GM21576 (cell line): ENCODE results near the gene TMEM50A.
A peak's percentile ranks its signal among the peaks of the same experiment; 100 is the strongest.
"Not testable (repeated sequence)": the region's sequence is repeated elsewhere in the genome, so short reads cannot be mapped to it uniquely, and the experiment has no call there.

Experiments used
- ATAC-seq: cut with Tn5 transposase; IDR thresholded peaks from one replicate; pipeline ENCODE4 v1.9.1; 2021; ENCODE audit warnings: mild to moderate bottlenecking, moderate library complexity; ENCODE audit not compliant: unreplicated experiment

Gene TMEM50A

DNA sequence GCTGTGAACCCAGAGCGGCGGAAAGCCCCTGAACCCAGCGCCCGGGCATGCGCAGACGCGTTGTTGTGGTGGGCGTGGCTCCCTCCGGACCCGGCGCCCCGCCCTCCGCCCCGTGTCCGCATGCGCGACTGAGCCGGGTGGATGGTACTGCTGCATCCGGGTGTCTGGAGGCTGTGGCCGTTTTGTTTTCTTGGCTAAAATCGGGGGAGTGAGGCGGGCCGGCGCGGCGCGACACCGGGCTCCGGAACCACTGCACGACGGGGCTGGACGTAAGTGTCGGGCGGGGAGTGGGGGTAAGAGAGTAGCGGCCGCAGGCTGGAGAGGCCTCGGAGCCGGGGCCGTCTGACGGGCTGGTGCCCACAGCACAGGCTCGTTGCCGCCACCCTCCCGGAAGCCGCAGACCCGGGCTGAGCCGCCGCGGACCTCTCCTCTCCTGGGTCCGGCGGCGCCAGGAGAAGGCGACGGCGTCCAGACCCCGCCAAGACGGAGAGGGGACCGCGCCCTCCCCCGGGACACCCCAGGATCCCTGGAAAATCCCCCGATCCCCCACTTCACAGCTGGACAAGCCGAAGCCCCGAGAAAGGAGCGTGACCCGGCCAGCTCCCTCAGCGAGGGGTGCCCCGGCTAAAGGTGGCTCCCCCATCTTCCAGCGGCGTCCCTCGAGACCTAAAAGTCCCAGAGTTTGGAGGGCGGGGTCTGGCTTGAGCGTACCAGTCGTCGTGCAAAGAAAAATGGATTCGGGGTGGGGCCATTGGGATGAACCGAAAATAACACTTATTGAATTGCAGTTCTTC is at the start of gene TMEM50A:
TMEM50A (plus strand) TSS at position 147 of the 794 bp plus-strand sequence. CDS start 2,153 bp downstream, outside the sequence.
- ATAC-seq: peak; percentile 52

DNA sequence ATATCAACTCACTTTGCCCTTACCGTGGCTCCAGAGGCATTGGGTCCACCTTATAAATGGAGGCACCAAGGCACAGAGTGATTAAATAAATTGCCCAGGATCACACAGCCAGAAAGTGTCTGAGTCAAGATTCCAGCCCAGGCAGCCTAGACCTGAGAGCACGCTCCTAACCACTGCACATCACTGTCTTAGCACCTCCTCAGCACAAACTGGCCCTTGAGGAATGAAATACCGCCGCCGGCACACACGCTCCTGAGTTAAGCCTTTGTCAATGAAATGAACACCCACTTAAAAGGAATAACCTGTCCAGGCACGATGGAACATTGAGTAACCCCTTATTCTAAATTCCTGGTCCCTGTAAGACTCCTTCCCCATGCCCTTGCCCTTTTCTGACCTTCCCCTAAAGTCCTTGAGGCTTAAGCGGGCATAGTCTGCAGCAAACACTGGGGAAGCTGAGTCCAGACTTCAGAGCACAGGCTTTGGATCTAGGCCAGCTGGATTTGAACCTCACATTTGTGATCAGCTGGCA is 49.5 kb upstream of the TMEM50A start:
- ATAC-seq: not testable (repeated sequence)

DNA sequence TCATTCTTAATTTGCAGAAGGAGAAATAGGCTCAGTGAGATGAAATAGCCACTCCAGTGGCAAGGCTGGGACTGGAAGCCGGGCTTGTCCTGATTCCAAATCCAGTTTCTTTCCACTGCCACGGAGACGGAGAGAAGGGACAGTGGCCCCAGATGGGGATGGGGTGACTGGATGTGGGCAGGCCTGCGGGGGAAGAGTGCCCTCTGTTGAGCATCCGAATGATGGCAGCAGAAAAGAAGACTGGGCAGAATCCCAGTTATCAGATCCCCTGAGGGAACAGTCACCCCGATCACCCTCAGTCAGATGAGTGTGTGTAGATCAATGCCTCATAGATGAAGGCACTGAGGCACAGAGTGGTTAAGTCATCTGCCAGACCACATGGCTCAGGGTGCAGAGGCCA is 48.1 kb upstream of the TMEM50A start:
- ATAC-seq: not testable (repeated sequence)

DNA sequence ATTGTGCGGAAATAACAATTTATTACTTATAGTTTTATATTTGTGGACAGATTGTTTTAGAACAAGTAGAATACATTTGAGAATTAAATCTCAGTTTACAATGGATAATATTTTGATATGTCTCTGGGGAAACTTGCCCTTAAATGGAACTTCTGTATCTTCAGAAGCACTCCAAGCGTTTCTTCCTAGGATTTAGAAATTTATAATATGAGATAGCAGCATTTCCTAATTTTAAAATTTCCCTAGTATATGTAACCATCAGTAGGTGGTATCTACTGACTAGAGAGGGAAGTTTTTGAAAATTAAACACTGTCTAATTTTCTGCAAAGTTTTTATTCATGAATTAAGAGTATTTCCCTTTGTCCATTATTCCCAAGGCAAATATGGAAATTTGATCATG is 44.7 kb upstream of the TMEM50A start:
- not testable (repeated sequence) for ATAC-seq

DNA sequence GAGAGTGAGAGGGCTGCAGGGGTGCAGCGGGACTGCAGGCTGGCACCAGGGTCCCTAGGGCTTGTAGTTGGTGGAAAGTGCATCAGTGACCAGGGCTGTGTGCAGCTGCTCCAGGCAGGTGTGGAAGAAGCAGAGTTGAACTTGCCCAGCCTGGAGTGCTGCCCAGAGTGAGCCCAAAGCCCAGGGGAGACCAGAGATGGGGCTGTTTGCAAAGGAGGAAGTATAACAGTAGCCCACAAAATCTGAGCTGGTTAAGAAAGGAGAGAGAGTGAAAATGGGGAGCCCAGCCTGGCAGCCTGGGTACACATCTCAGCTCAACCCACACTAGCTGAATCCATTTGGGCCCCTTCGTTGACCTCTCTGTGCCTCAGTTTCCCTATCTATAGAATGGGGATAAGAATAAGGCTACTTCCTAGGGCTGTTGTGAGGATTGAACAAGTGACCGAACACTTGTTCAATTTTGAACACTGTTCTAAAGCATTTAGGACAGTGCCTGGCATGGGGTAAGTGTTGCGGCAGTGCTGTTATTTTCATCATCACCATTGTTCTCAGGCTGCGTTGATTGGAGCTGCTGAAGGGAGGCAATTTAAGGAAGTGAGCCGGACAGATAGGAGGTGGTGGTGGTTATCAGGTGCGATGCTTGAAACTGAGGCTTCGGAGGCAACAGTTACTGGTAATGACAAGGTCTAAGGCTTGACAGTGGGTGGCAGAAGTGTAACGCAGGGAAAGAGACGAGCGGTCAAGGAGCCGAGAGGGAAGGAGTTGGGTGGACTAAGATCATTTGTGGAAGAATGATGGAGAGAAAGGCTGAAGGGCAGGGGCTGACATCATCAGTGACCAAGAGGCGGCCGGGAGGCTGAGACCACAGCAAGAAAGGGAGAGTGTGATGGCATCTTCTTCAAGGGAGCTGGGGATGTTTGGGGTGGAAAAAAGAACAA is 43.0 kb upstream of the TMEM50A start:
- not testable (repeated sequence) for ATAC-seq

DNA sequence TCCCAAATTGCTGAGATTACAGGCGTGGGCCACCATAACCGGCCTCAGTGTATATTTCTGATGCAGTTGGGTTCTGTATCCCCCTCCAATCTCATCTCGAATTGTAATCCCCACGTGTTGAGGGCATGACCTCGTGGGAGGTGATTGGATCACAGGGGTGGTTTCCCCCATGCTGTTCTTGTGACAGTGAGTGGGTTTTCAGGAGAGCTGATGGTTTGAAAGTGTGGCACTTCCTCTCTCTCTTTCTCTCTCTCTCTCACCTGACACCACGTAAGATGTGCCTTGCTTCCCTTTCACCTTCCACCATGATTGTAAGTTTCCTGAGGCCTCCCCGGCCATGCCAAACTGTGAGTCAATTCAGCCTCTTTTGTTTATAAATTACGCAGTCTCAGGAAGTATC is 41.6 kb upstream of the TMEM50A start:
- not testable (repeated sequence) for ATAC-seq

DNA sequence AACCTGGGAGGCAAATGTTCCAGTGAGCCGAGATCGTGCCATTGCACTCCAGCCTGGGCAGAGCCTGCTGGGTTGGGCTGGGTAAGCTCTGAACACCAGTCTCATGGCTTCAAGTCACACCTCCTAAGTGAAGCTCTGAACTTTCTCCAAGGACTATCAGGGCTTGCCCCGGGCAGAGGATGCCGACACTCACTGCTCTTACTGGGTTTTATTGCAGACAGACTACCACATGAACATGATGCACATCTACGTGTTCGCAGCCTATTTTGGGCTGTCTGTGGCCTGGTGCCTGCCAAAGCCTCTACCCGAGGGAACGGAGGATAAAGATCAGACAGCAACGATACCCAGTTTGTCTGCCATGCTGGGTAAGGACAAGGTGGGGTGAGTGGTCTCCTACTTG is 37.4 kb upstream of the TMEM50A start:
- not testable (repeated sequence) for ATAC-seq

DNA sequence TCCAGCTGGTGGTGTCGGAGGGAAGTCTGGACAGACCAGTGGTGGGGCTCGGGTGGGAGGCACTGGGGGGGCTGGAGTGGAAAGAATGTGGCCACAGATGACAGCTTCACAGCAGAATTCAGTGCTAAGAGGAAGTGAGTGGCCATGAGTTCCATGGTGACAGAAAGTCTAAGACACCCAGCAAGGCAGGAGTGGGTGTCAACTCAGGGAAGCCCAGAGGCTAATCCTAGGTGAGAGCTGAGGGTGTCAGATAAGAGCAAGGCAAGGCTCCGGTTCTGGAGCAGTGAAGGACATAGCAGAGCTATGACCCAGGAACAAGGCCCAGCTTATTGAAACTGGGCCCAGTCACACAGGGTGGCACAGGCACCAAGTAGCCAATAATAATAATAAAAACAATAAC is 35.8 kb upstream of the TMEM50A start:
- not testable (repeated sequence) for ATAC-seq

DNA sequence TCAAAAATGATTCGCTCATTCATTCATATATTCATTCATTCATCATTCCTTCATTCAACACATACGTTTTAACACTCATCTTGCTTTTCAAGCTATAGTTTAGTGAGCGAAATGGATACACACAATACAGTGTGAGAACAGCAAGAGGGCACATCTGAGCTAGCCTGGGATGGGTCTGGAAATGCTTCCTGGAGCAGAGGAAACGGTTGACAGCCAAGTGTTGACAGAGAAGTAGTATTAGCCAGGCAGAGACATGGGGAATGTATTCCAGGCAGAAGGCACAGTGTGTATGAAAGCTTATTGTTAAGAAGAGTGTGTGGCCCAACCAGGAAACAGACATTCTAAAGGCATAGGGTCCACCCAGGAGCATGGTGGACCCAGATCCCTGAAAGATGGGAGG is 33.2 kb upstream of the TMEM50A start:
- ATAC-seq: not testable (repeated sequence)

DNA sequence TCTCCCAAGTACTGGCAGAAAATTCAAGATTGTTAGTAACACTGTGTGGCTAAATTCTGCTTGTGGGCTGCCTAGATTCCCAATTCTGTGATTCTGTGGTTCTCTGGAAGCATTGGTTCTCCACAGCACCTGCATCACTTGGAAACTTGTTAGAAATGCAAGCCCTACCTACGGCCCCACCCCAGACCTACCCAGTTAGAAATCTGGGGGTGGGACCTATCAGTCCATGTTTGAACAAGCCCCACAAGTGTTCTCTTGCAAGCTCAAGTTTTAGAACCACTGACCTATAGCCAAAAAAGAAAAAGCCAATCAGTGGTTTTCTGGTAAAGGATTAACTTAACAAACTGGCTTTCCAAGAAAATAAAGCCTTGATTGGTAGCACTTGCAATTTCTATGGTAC is 30.0 kb upstream of the TMEM50A start:
- ATAC-seq: not testable (repeated sequence)

DNA sequence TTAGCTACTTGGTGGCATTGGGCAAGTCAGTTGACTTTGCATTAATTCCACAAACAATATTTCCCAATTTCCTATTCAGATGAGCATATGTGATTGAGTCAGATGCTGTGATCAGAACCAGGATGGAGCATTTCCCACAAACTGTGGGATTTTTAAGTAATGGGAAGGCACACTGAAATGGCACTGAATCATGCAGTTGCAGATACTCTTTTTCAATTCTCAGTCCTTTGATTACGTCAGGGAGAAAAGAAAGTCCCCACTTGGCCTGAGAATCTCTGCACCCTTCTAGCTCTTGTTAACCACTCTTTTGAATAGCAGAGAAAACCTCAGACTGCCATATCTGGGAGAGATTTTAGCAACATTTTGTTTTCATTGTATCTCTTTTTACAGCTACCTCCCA is 29.0 kb upstream of the TMEM50A start:
- ATAC-seq: not testable (repeated sequence)

DNA sequence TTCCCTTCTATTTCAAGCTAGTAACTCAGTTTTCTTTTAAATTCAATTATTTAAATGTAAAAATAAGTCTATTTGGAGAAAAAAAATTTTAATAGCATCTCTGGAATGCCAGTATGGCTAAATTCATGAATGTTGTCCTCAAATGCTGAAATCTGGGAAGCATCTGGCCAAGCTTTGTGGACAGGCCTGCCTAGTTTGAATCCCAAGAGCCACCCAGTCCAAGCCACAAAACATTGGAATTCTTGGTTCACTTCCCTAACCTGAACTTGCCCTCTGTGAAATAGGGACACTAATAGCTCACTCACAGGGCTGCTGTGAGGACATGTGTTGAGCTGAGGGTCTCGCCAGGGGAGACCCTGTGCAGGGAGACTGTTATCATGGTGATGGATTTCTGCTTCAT is 28.6 kb upstream of the TMEM50A start:
- ATAC-seq: not testable (repeated sequence)

DNA sequence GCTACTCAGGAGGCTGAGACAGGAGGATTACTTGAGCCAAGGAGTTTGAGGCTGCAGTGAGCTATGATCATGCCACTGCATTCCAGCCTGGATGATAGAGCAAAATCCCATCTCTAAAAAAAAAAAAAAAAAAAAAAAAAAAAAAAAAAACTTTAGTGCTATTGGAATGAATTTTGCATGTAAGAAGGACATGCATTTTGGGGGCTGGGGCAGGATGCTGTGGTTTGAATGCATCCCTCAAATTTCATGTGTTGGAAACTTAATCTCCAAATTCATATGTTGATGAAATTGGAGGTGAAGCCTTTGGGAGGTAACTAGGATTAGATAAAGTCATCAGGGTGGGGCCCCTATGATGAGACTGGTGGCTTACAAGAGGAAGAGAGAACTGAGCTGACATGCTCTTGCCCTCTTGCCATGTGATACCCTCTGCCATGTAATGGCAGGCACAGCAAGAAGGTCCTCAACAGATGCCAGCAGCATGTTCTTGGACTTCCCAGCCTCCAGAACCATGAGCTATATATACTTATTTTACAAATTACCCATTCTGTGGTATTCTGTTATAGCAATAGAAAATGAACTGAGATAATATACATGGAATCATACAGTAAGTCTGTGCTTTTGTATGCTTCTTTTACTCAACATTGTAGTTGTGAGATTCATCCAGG is 25.2 kb upstream of the TMEM50A start:
- ATAC-seq: not testable (repeated sequence)

DNA sequence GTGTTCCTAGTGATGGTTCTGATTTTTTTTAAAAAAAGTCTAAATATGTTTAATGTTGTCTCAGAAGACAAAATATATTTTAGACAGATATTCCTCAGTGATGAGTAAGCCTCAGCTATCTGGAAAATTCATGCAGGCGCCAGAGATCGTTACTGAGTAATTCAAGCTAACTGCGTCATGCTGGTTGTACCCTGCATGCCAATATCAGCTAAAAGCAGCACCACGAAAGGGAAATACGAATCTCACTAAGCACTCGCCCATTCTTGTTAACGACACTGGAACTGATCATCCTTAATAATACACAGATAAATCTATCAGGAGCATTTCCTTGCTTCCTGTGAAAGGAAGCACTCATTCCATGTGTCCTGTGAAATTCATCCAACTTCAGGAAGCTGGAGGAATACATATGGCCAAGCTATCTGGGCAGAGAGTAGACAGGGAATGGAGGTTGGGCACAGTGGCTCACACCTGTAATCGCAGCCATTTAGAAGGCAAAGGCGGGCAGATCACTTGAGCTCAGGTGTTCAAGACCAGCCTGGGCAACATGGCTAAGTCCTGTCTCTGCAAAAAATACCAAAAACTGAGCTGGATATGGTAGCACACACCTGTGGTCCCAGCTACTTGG is 17.7 kb upstream of the TMEM50A start:
- ATAC-seq: not testable (repeated sequence)

DNA sequence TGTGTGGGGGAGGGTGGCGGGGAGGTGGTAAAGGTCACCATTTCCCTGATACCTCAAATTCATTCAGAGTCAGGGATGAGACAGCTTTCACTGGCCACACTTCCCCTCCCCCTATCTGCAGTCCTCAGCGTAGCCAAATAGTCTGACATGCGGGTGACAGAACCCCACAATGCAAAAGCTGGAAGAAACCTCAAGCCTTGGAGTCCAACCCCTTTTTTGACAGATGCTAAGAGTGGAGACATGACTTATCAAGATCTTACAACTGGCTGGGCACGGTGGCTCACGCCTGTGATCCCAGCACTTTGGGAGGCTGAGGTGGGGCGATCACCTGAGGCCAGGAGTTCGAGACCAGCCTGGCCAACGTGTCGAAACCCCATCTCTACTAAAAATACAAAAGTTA is 16.0 kb upstream of the TMEM50A start:
- ATAC-seq: not testable (repeated sequence)

DNA sequence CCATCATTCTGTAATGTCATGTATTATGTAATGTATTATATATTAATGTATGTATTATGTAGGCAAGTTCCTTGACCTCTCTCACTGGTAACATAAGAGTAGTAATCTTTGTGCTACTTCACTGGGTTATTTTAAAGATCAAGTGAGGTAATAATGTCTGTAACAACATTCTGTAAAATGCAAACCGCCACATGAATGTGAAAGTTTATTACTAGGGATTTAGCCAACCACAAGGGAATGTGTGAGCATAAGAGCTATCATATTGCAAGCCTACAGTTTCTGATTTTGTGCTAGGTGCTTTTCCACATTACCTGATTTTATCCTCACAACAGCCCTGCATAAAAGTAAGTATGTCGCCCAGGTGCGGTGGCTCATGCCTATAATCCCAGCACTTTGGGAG is 13.7 kb upstream of the TMEM50A start:
- not testable (repeated sequence) for ATAC-seq

DNA sequence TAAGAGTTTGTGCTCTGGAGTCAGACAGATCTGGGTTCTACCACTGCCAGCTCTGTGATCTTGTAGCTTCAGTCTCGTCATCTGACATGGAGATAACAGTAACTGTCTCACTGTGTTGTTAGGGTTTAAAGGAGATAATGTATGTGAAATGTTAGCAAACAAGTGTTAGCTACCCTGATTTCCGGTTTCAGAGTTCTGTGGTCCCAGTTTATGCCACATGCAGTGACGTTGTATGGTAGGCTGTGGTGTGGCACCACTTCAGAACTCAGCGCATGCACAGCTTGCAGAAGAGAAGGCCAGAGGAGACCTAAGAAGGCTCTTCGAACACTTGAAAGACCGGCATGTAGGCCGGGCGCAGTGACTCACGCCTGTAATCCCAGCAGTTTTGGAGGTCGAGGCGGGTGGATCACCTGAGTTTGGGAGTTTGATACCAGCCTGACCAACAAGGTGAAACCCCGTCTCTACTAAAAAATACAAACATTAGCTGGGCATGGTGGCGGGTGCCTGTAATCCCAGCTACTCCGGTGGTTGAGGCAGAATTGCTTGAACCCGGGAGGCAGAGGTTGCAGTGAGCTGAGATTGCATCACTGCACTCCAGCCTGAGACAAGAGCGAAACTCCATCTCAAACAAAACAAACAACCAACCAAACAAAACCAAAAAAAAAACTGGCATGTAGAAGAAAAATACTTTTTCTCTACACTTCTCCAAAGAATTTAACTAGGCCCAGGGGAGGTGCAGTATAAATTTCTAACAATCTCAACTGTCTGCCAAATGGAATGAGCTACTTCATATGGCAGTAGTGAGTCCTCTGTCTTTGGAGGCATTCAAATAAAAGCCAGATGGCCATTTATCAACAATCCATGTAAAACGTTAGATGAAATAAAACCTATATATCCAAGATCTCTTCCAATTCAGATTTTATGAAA is 10.0 kb upstream of the TMEM50A start:
- ATAC-seq: not testable (repeated sequence)

DNA sequence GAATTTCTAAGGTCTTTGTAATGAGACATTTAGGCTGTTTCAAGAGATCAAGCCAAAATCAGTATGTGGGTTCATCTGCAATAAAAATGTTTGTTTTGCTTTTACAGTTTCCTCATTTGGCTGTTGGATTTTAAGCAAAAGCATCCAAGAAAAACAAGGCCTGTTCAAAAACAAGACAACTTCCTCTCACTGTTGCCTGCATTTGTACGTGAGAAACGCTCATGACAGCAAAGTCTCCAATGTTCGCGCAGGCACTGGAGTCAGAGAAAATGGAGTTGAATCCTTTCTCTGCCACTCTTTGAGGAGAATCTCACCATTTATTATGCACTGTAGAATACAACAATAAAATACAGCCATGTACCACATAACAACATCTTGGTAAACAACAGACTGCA is 9.3 kb upstream of the TMEM50A start:
- not testable (repeated sequence) for ATAC-seq

DNA sequence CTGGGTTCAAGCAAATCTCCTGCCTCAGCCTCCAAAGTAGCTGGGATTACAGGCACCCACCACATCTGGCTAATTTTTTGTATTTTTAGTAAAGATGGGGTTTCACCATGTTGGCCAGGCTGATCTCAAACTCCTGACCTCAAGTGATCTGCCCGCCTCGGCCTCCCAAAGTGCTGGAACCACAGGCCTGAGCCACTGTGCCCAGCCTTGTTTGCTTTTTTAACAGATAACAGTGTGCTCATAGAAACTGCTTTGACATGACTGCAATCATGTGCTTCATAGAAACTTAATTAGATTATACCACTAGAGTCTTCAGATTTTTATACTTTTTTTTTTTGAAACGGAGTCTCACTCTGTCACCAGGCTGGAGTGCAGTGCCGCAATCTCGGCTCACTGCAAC is 8.8 kb upstream of the TMEM50A start:
- ATAC-seq: not testable (repeated sequence)
